ENCODE measurements around the gene SLC4A8. TPM values are rescaled to one million over a fixed set of nuclear protein-coding genes. Genes with fewer than 3 reads are reported as not detected.

SLC4A8 gene
- polyA plus RNA-seq, 5 donors: 1.1 to 2.9 (median 1.7) TPM

Other genes with a start within 250 kb of the SLC4A8 start
- 10 to 100 TPM in 4 of 5 donors, 1 to 10 TPM in 1; 8.5 to 17.4 (median 12.5) TPM for gene POU6F1, start 206.8 kb upstream of the SLC4A8 start, polyA plus RNA-seq (ENCODE audit: insufficient read depth in 1 of 5, insufficient read length in 5 of 5, low replicate concordance in 1 of 5)
- gene DAZAP2, start 186.0 kb upstream of the SLC4A8 start, polyA plus RNA-seq (ENCODE audit: insufficient read depth in 1 of 5, insufficient read length in 5 of 5, low replicate concordance in 1 of 5): 100 to 1,000 TPM; 197 to 236 (median 206) TPM
- gene SMAGP, start 154.4 kb upstream of the SLC4A8 start, polyA plus RNA-seq (ENCODE audit: insufficient read depth in 1 of 5, insufficient read length in 5 of 5, low replicate concordance in 1 of 5): 10 to 100 TPM; 20.0 to 25.4 (median 20.8) TPM
- gene BIN2, start 100.7 kb upstream of the SLC4A8 start, polyA plus RNA-seq (ENCODE audit: insufficient read depth in 1 of 5, insufficient read length in 5 of 5, low replicate concordance in 1 of 5): 1 to 10 TPM; 4.6 to 6.5 (median 6.1) TPM
- gene CELA1, start 78.2 kb upstream of the SLC4A8 start, polyA plus RNA-seq (ENCODE audit: insufficient read depth in 1 of 5, insufficient read length in 5 of 5, low replicate concordance in 1 of 5): not detected
- gene GALNT6, start 33.4 kb upstream of the SLC4A8 start, polyA plus RNA-seq (ENCODE audit: insufficient read depth in 1 of 5, insufficient read length in 5 of 5, low replicate concordance in 1 of 5): 1 to 10 TPM; 1.4 to 3.3 (median 2.0) TPM
- gene SCN8A, start 166.4 kb downstream of the SLC4A8 start, polyA plus RNA-seq (ENCODE audit: insufficient read depth in 1 of 5, insufficient read length in 5 of 5, low replicate concordance in 1 of 5): 1 to 10 TPM; 1.1 to 1.4 (median 1.4) TPM